Activated CD8-positive, alpha-beta T cell treated with anti-CD3 and anti-CD28 coated beads, Interleukin-2, amount 10 ng/mL, durations not matched to agents 7 days and 5 days (primary cell): Measurements from ENCODE around the gene NLGN4X. TPM values are rescaled to one million over a fixed set of nuclear protein-coding genes. Genes with fewer than 3 reads are reported as not detected.

Experiments
- ATAC-seq: fragments of 150-1000 bp; cut with Tn5 transposase; one replicate; pipeline ENCODE4 v1.10.0; 2021; ENCODE audit warnings: moderate library complexity
- CTCF ChIA-PET: fragments of 350-600 bp; sonication (Branson Sonifier 250); formaldehyde crosslinking; loops from one replicate; lab custom pipeline; 2021; ENCODE audit warnings: antibody characterized with exemption; lab: Charles Lee
- POLR2A ChIA-PET: fragments of 350-600 bp; sonication (Branson Sonifier 250); formaldehyde crosslinking; loops from one replicate; lab custom pipeline; 2021; ENCODE audit warnings: antibody characterized with exemption; lab: Charles Lee
- DNase-seq: peaks from one replicate; pipeline ENCODE4 v3.0.0-alpha.2; 2020
- H3K27ac Mint-ChIP-seq: one replicate; pipeline ENCODE4 v1.8.0; 2021; ENCODE audit warnings: mild to moderate bottlenecking, mixed read lengths
- H3K27me3 Mint-ChIP-seq: one replicate; pipeline ENCODE4 v1.8.0; 2021; ENCODE audit warnings: low read depth, mixed read lengths
- H3K36me3 Mint-ChIP-seq: one replicate; pipeline ENCODE4 v1.8.0; 2021; ENCODE audit warnings: low read depth, mixed read lengths
- H3K4me1 Mint-ChIP-seq: one replicate; pipeline ENCODE4 v1.8.0; 2021; ENCODE audit warnings: low read depth, mixed read lengths
- H3K4me3 Mint-ChIP-seq: one replicate; pipeline ENCODE4 v1.8.0; 2021; ENCODE audit warnings: mild to moderate bottlenecking, mixed read lengths
- H3K9me3 Mint-ChIP-seq: one replicate; pipeline ENCODE4 v1.8.0; 2022; ENCODE audit warnings: mixed read lengths; ENCODE audit not compliant: insufficient read depth
- total RNA-seq, 2 experiments: library from RNA; stranded (reverse); gene quantifications; one replicate each; pipeline ENCODE4 v1.2.3, GENCODE V29; 2021

NLGN4X gene
- total RNA-seq, 2 experiments from 2014 or later: not detected

DNA sequence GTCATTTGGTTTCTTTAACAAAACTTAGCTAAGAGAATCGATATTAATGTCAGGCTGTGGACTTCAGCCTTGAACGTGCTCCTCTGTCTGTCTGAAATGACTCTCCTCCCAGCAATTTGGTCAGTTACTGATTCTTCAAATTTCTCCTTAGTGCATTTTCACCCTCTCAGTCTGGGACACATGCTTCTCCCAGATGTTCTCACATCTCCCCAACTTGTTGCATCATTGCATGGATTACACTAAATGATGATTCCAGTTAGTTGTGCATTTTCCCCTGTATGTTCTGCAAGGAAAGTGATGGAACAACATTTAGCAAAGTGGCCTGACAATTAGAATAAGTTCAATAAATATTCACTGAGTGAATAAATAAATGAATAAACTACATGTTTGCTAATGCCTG is 94.4 kb downstream of the NLGN4X start:
- H3K4me3 Mint-ChIP-seq: no peak overlapping the region
- POLR2A ChIA-PET: no interaction called here
- no peaks in the 10 kb centered on the region for H3K27me3 Mint-ChIP-seq
- CTCF ChIA-PET: no interaction called here
- H3K27ac Mint-ChIP-seq: no peak overlapping the region
- no peaks in the 10 kb centered on the region for H3K4me1 Mint-ChIP-seq
- ATAC-seq (no peak), DNase-seq (no peak)
- H3K9me3 Mint-ChIP-seq: no peaks in the 10 kb centered on the region
- no peaks in the 10 kb centered on the region for H3K36me3 Mint-ChIP-seq

DNA sequence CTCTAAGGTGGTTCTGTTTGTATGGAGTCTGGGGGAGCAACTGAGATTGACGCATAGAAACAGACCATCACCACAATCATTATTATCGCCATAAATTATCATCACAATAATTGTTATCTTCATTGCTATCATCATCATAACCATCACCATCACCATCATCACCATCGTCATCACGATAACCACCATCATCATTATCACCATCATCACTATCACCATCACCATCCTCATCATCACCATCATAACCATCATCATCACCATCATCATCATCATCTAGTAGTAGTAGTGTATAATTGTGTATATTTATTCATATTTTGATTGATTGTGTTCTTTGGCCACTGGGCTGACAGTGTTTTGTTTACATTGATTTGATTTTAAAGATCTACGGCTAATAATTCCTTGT is 95.7 kb downstream of the NLGN4X start:
- no peaks in the 10 kb centered on the region for H3K4me1 Mint-ChIP-seq
- ATAC-seq (no peak), DNase-seq (no peak)
- H3K27ac Mint-ChIP-seq: no peak overlapping the region
- CTCF ChIA-PET: no interaction called here
- H3K9me3 Mint-ChIP-seq: no peaks in the 10 kb centered on the region
- H3K4me3 Mint-ChIP-seq: no peak overlapping the region
- no peaks in the 10 kb centered on the region for H3K27me3 Mint-ChIP-seq
- H3K36me3 Mint-ChIP-seq: no peaks in the 10 kb centered on the region
- POLR2A ChIA-PET: no interaction called here

DNA sequence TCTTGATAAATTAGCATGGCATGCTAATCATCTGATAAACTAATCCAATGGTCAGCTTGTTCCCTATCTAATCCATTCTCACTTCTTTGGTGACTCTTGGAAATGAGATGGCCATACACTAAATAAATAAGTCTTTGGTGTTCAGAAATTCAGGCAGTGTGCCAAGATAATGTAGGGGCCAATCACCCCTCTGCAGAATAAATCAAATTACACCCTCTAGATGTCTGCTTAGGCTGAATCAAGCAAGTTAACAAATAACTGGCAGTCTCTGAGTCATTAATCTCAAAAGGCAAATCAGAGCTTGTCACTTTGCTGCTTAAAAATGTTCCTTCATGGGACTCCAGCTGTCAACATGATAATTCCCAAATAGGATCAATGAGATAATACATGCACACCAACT is 97.4 kb downstream of the NLGN4X start:
- DNase-seq: no peak
- H3K36me3 Mint-ChIP-seq: no peaks in the 10 kb centered on the region
- no peak for ATAC-seq
- no peak overlapping the region for H3K4me3 Mint-ChIP-seq
- H3K4me1 Mint-ChIP-seq: no peaks in the 10 kb centered on the region
- ChIA-PET POLR2A (no interaction called here), CTCF (no interaction called here)
- H3K27me3 Mint-ChIP-seq: no peaks in the 10 kb centered on the region
- no peak overlapping the region for H3K27ac Mint-ChIP-seq
- H3K9me3 Mint-ChIP-seq: no peaks in the 10 kb centered on the region

DNA sequence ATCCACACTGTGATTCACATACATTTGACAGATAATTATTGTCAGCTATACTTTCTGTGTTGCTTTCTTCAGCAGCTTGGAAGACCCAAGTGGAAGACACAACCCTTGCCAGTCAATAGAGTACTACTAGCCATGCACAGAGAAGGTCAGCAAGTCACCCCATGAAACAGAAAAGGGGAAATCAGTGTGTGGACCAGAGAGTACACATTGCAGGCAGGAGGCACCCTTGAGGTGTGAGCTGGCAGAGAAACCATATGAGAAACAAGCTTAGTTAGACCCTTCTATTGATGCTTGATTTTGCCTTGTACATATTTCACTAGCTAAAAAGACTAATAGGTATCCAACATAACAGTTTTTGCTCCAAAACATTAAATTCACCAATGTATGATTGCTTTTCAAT is 99.5 kb downstream of the NLGN4X start:
- H3K27me3 Mint-ChIP-seq: no peaks in the 10 kb centered on the region
- H3K27ac Mint-ChIP-seq: no peak overlapping the region
- H3K4me1 Mint-ChIP-seq: no peaks in the 10 kb centered on the region
- no peak for ATAC-seq
- H3K36me3 Mint-ChIP-seq: no peaks in the 10 kb centered on the region
- H3K9me3 Mint-ChIP-seq: no peaks in the 10 kb centered on the region
- no peak for DNase-seq
- CTCF ChIA-PET: no interaction called here
- POLR2A ChIA-PET: no interaction called here
- no peak overlapping the region for H3K4me3 Mint-ChIP-seq

DNA sequence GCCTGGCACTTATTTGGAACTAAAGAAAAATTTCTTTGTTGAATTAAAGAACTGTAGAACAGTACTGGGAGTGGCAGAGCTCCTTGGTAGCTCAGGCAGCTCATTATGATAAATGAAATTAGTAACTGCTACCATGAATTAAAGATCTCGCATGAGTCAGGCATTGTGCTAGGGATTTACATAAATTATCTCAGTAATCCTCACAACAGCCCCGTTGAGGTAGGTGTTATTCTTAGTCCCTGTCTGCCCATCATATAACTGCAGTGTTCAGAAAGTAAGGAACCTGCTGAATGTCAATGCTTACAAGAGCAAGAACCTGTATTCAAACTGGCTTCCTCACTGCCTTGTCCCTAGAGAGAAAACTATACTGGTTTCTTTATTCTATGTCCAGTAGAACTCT is 108.3 kb downstream of the NLGN4X start:
- Mint-ChIP-seq H3K4me3 (no peak overlapping the region), H3K27ac (no peak overlapping the region), H3K9me3 (no peaks in the 10 kb centered on the region), H3K4me1 (no peaks in the 10 kb centered on the region), H3K27me3 (no peaks in the 10 kb centered on the region), H3K36me3 (no peaks in the 10 kb centered on the region)
- CTCF ChIA-PET: no interaction called here
- POLR2A ChIA-PET: no interaction called here
- ATAC-seq: no peak
- no peak for DNase-seq

DNA sequence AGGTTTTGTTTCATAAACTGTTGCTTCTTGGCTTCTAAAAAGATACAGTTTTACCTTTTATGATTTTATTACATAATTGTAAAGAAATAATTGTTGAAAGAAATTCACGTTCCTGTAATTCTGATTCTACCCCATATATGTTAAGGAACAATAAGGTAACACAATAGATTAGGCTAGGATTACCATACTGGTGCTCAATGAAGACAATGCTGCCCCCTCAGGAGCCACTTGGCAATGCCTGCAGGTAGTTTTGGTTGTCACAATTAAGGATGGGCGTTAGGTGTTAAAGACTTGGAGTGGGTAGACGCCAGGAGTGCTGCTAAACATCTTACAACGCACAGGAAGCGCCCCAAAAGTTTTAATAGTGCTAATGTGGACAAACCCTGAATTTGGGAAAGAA is 133.2 kb downstream of the NLGN4X start:
- Mint-ChIP-seq H3K27me3 (no peaks in the 10 kb centered on the region), H3K36me3 (no peaks in the 10 kb centered on the region), H3K4me3 (no peak overlapping the region), H3K27ac (no peak overlapping the region), H3K4me1 (no peaks in the 10 kb centered on the region), H3K9me3 (no peaks in the 10 kb centered on the region)
- ATAC-seq: no peak
- ChIA-PET CTCF (no interaction called here), POLR2A (no interaction called here)
- DNase-seq: no peak

DNA sequence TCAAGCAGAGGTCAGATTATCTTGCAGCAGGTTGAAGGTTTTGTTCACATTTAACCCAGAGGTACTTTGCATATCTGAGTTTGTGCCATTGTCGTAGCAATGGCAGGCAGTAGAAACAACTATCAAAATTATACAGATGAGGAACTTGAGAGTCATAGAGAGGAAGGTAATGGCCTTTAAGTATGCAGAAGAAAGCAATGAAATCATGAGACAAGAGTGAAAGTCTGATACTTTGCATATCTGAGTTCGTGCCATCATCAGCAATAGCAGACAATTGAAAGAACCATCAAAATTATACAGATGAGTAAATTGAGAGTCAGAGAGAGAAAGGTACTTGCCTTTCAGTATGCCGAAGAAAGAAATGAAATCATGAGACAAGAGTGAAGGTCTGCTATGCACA is 154.1 kb downstream of the NLGN4X start:
- POLR2A ChIA-PET: no interaction called here
- ATAC-seq (no peak), DNase-seq (no peak)
- Mint-ChIP-seq H3K4me1 (no peaks in the 10 kb centered on the region), H3K27me3 (no peaks in the 10 kb centered on the region), H3K9me3 (no peaks in the 10 kb centered on the region), H3K36me3 (no peaks in the 10 kb centered on the region), H3K27ac (no peak overlapping the region), H3K4me3 (no peak overlapping the region)
- CTCF ChIA-PET: no interaction called here

DNA sequence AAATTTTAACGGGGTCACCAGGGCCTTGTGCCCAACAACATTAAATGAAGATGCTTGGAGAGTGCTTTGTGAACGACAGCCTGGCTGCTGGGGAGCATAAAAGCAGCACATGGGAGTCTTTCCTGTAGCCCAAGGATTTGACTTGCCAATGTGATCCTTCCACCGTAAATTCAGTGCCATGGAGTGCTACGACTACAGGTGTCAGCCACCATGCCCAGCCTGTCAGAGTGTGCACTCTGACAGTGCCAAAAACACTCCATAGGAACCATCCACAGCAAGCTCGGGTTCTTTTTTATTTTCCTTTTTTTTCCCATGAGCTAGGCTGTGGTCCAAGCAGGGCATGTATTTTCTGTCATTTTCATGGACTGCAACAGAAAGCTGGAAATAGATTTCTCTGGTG is 156.9 kb downstream of the NLGN4X start:
- Mint-ChIP-seq H3K4me3 (no peak overlapping the region), H3K27me3 (no peaks in the 10 kb centered on the region), H3K36me3 (no peaks in the 10 kb centered on the region), H3K4me1 (no peaks in the 10 kb centered on the region), H3K9me3 (no peaks in the 10 kb centered on the region), H3K27ac (no peak overlapping the region)
- ATAC-seq (no peak), DNase-seq (no peak)
- ChIA-PET POLR2A (no interaction called here), CTCF (no interaction called here)

DNA sequence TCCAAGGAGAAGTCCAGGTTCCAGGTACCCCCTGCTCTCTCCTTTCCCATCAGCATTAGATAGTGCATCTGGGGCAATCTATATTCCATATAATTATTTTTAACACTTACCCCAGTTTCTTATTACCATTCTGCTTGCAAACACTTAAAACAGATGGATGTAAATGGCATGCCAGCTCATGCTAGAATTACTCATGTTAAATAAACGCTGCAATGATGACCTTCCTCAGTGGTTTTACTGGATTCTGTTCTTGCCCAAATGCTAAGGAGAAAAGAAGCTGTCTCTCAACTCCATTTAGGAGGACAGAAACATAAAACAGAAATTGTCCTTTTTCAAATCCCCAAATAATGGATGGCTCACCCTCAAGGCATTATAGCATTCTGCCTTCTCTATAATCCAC is 161.1 kb downstream of the NLGN4X start:
- Mint-ChIP-seq H3K36me3 (no peaks in the 10 kb centered on the region), H3K4me3 (no peak overlapping the region), H3K27ac (no peak overlapping the region), H3K4me1 (no peaks in the 10 kb centered on the region), H3K27me3 (no peaks in the 10 kb centered on the region), H3K9me3 (no peaks in the 10 kb centered on the region)
- CTCF ChIA-PET: no interaction called here
- no peak for DNase-seq
- ATAC-seq: no peak
- POLR2A ChIA-PET: no interaction called here

DNA sequence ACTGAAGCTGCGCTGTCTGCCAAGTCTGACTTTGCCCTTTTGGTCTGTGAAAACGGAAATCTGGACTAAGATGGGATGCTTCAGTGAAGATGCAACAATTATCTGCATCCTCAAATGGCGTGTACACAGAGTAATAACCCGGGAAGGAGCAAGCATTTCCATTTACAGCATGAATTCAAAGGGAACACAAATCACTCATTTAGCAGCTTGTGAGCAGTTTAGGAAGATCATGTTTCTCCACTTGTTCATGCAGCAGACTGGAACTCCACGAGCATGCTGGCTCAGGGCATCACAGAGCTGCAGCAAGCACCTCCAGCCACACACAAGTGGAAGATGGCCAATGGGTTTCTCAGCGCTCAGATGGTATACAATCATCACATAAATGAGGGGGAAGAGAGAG is 175.5 kb downstream of the NLGN4X start:
- Mint-ChIP-seq H3K36me3 (no peaks in the 10 kb centered on the region), H3K9me3 (no peaks in the 10 kb centered on the region), H3K27me3 (no peaks in the 10 kb centered on the region), H3K27ac (no peak overlapping the region), H3K4me3 (no peak overlapping the region), H3K4me1 (no peaks in the 10 kb centered on the region)
- DNase-seq (no peak), ATAC-seq (no peak)
- ChIA-PET CTCF (no interaction called here), POLR2A (no interaction called here)

DNA sequence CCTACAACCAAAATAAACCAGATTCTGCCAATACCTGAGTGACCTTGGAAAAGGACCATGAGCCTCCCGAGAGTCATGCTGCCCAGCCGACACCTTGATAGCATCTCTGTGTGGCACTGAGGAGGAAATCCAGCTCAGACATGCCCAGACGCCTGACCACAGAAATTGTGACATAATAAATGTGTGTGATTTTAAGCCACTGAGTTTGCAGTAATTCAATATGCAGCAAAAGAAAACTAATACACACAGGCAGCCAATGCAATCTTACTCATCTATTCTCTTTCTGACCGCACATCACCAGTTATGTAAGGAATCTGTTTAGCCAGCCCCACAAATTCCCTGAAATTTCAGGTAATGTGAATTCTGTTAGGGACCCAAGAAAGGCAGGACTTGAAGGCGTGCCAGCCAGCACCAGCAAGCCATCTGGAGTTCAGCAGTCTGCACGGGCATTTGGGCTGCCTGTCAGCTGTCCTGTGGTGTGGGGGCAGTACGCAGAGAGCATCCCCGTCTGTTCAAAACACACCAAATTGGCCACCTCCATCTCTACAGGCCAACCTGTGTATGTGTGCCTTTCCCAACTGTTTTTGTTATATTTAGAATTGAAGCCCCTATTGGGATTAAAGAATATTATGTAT is 176.4 kb downstream of the NLGN4X start:
- Mint-ChIP-seq H3K36me3 (no peaks in the 10 kb centered on the region), H3K4me1 (no peaks in the 10 kb centered on the region), H3K9me3 (no peaks in the 10 kb centered on the region), H3K27me3 (no peaks in the 10 kb centered on the region), H3K4me3 (no peak overlapping the region), H3K27ac (no peak overlapping the region)
- CTCF ChIA-PET: no interaction called here
- DNase-seq: no peak
- POLR2A ChIA-PET: no interaction called here
- ATAC-seq: no peak

DNA sequence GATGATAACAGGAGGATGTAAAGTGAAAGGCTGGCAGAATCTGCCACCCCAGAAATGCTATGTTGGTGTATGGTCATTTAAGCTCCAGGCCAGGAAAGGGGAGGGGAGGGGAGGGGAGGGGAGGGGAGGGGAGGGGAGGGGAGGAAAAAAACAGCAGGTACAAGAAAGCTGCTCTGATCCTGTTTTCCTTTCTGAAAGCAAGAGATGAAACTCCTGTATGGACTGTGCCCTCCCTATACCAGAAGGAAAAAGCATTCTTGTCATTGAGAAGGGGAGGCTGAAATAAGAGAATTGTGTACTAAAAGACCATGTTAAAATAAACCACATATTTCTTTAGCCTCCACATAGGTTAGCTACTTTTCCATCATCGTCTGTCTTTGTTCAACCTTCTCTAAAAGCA is 179.5 kb downstream of the NLGN4X start:
- no peak overlapping the region for H3K27ac Mint-ChIP-seq
- no peaks in the 10 kb centered on the region for H3K36me3 Mint-ChIP-seq
- ChIA-PET POLR2A (no interaction called here), CTCF (no interaction called here)
- no peak for ATAC-seq
- H3K9me3 Mint-ChIP-seq: no peaks in the 10 kb centered on the region
- no peaks in the 10 kb centered on the region for H3K4me1 Mint-ChIP-seq
- no peak overlapping the region for H3K4me3 Mint-ChIP-seq
- DNase-seq: no peak
- H3K27me3 Mint-ChIP-seq: no peaks in the 10 kb centered on the region

DNA sequence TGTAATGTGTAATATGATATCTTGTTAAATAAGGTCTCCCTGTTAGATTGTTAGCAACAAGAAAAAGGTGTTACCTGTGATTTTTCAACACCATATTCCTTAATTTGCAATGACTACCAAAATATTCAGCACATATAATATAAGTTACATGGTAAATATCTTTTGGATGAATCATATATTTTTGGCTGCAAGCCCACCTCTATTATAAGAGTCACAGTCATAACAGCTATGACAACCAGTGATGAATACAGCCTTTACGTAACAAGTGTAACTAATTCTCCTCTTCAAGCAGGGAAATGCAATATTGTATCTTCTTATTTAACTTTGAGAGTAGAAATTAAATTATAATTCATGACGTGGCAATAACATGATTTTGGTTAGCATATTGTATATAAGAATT is 187.0 kb downstream of the NLGN4X start:
- ATAC-seq (no peak), DNase-seq (no peak)
- ChIA-PET CTCF (no interaction called here), POLR2A (no interaction called here)
- Mint-ChIP-seq H3K4me3 (no peak overlapping the region), H3K9me3 (no peaks in the 10 kb centered on the region), H3K36me3 (no peaks in the 10 kb centered on the region), H3K27me3 (no peaks in the 10 kb centered on the region), H3K4me1 (no peaks in the 10 kb centered on the region), H3K27ac (no peak overlapping the region)
